GM19452 (cell line): Measurements from ENCODE around the gene CASP8.
"Not testable (repeated sequence)": the region's sequence is repeated elsewhere in the genome, so short reads cannot be mapped to it uniquely, and the experiment has no call there.

Source experiments
- ATAC-seq: cut with Tn5 transposase; IDR thresholded peaks from one replicate; pipeline ENCODE4 v1.9.1; 2021; ENCODE audit not compliant: unreplicated experiment

The CASP8 gene

DNA sequence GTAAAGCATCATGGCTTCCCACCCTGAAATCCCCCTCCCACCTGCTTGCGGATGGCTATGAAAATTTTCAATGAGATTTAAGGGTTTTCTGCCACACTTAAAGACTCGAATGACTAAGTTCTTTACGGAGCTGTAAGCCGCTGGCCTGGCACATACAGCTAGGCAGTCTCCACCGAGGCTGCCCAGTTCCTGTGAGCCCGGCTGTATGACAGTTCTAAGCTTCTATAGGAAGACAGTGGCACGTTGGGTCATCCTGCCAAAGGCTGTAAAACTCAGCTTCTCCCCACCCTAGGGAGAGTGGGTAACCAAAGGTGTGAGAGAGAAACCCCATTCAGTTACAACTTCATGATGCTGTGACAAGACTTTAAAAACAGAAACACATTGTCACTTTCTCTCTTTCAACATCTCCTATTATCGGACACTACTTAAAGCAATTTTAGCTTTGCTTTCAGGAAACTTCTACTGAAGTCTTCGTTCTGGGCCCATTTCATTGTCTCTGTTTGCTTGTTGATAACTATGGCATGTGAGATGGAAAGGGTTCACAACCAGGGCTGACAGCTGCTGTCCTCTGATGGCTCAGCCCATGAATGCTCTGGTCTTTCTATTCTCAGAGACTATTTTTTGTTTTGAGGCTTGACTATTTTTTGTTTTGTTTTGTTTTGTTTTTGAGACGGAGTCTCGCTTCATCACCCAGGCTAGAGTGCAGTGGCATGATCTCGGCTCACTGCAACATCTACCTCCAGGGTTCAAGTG is 7.1 kb downstream of the CASP8 start:
- ATAC-seq = no peak

DNA sequence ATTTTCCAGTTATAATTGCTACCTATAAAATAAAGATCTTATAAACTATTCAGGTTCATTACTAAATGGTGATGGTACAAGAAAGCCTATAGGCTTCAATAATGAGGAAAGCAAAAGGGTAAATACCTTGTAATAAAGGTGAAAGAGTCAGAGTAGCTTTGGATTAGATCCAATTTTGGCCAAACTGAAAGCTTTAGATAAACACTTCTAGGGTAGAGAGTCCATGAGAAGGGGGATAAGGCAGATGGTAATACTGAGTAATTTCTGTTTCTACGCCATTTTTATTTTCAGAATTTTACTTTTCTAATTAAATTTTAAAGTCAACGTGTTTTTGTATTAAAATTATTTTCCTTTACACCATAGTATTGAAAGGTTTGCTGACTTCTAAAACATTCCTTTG is 9.4 kb downstream of the CASP8 start:
- no peak for ATAC-seq

DNA sequence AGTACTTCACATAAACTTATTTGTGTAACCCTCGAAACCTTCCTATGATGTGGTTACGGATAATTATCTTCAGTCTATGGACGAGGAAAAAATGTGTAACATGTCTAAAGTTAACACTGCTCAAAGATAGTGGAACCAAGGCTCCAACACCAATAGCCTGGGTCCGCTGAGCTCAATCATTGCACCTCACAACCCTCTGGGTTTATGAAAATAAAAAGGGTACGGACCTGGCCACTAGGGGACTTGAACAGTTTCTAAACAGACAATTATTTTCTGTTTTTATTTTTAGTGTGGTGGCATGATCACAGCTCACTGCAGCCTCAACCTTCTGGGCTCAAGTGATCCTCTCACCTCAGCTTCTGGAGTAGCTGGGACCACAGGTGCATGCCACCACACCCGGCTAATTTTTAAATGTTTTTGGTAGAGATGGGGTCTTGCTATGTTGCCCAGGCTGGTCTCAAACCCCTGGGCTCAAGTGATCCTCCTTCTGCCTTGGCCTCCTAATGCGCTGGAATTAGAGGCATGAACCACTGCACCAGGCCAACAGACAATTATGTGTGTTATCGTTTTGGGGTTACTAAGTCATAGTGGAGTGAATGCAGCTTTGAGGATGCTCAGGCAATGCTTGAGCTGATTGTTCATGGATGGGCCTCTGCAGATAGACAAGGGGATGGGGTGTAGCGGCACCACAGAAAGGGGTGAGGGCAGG is 10.1 kb downstream of the CASP8 start:
- ATAC-seq = no peak

GRCh38 chr2:201271917-201272316 is 11.6 kb downstream of the CASP8 start:
- no peak for ATAC-seq

- ATAC-seq = no peak
Measured at GRCh38 chr2:201273330-201273983, 13.1 kb downstream of the CASP8 start.

DNA sequence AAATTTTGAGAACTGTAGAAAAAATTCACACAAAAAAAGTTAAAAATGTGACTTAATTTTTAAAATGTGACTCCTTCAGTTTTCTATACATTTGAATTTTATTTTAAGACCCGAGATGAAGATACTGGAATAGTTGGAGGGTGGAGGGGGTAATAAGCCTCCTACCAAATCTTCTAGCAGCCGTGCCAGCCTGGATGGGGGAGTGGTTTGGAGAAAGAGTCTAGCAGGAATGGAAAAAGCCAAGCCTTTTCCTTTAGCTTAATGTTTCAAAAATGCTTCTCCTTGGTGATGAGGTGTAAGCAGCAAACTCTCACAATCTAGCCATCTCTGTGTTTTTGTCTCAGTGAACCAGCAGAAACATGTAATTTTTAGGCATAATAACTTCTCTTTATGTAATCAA is 14.7 kb downstream of the CASP8 start:
- no peak for ATAC-seq

DNA sequence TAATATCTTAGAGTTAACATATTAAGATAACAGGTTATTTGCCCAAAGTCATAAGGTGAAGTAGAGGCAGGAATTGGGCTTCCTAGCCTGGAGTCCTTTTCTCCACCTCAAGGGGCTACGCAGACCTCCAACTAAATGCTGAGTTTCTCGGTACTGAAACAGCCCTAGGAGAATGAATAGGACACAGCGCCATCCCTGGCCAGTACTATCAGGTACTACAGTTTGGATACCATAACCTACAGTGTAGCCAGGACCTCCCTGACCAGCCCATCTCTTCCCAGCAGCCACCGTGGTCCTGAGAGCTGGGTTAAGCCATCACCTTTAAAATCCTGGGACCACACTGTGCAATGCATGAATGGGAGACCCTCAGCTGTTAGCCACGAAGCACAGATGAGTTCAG is 15.7 kb downstream of the CASP8 start:
- ATAC-seq = no peak

DNA sequence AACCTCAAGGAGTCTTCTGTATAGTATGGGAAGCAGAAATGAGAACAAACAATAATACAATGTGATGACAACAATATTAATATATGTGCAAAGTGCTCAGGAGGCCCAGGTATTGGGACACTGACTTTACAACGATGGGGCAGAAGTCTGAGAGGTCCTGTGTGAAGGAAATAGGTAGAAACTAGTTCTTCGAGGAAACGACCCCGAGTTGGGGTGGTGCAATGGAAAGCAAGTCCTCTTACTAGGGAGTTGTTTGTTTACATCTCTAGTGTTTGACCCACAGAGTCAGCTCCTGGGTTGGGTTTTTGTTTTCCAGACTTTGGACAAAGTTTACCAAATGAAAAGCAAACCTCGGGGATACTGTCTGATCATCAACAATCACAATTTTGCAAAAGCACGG is 16.2 kb downstream of the CASP8 start:
- ATAC-seq = no peak

- ATAC-seq = no peak
Measured at GRCh38 chr2:201279079-201279478, 18.7 kb downstream of the CASP8 start.

DNA sequence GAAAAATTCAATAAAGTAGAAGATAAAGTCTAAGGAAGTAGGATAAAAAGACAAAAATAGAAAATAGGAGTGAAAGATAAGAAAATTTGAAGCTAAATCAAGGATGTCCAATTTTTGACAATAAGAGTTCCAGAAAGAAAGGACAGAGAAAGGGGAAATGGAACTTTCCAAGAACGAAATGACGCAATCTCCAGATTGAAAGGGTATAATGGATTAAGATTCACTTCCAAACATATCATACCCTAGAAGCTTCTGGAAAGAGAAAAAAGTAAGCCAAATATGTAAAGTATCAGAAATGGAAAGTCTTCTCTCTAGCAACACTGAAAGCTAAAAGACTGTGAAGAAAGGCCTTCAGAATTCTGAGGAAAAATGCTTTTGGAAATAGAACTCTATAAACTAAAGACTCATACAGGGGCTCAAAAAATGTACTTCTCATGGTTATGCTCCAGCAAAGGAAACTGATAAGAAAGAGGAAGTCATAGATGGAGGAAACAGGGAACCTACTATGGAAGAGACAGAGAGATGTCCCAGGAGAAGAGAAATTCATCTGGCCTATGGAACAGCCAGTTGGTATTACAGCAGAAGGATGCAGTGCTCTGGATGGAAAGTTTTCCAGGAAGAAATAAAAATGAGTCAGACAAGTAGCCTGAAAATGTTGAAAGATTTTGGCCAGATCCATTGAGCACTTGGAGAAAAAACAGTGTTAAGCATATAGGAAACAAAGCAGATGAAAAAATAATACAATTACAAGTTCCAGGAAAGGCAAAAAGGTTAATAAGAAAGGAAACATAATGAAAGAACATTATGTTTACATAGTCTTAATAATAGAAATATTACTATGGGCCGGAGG is 20.1 kb downstream of the CASP8 start:
- ATAC-seq = no peak

DNA sequence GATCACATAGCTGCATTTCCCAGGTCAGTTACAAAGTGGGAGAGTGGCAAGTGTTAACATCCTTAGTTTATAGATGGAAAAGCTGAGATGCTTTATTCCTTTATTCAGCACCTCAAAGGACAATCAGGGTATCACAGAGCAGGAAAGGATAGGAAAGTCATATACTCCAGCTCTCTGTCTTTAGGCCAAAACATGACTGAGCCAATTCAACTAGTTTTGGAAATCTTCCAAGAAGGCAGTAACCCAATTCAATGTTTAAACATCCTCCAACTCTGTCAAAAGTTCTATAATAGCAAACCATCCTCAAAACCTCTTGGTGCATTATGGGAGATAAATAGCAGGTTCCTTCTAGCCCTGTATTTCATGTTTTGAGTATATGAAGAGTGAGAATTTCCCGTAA is 25.2 kb downstream of the CASP8 start:
- ATAC-seq = no peak

- ATAC-seq = not testable (repeated sequence)
Measured at GRCh38 chr2:201290457-201291148, 30.3 kb downstream of the CASP8 start.

DNA sequence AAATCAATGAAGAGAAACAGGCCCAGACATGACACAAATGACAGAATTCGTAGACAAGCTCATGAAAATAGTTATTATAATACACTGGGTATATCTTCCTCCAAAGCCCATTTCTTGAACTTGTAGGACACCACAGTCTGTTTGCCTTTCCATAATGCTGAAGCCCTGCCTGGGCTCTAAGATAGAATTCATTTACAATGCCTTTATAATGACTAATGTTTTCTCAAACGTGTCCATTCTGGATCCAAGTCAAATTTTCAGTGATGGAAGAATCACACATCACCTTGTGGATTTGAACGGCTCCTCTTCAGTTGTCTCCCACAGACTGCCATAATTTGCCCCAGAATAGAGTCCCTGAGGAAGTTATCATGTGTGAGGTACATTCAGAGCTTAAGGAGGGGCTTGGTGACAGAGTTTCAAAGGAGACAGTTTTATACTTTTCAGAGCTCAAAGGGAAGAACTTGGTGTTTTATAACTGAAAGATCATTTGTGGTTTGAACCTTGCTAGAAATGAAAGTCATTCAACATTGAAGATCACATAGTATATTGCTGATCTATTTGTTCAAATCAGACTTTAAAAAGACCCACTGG is 38.2 kb downstream of the CASP8 start:
- ATAC-seq = no peak

DNA sequence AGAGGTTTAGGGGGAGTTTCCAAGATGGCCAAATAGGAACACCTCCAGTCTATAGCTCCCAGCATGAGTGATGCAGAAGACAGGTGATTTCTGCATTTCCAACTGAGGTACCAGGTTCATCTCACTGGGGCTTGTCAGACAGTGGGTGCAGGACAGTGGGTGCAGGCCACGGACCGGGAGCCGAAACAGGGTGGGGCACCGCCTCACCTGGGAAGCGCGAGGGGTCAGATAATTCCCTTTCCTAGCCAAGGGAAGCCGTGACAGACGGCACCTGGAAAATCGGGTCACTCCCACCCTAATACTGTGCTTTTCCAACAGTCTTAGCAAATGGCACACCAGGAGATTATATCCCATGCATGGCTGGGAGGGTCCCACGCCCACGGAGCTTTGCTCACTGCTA is 39.6 kb downstream of the CASP8 start:
- ATAC-seq = not testable (repeated sequence)

DNA sequence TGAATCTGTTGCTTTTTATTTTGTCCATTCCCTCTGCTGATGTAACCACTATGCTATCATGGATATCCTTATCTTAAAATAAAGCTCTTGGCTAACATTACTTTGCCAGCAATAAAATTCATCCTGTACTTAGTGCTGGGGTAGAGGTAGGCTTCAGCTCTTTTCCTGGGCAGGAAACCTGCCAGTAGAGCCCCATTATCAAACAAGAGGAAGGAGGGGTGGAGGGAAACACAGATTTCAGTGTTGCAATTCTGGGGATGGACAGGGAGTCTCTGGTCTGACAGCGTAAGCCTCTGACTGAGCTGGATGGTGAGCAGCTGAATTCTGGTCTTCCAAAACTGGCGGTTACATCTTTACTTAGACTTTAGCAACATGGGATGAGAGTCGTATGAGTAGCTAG is 47.5 kb downstream of the CASP8 start:
- no peak for ATAC-seq

DNA sequence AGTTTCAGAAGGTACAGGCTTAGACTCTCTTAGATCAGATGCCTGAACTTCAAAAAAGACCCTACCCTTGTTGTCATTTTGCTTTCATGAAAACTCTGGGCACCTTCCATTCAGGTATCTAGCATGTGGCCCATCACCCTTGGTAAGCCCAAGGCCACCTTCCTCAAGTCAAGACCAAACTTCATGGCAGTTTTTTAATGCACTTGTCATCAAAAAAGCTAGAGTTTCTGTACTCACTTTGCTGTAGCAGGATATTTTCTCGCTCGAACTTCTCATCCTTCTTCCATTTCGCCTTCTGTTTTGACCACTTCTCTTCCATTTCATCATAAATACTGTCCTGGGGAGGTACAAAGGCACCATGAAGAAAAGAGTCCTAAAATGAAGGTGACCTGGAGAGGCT is 48.6 kb downstream of the CASP8 start:
- ATAC-seq = no peak

DNA sequence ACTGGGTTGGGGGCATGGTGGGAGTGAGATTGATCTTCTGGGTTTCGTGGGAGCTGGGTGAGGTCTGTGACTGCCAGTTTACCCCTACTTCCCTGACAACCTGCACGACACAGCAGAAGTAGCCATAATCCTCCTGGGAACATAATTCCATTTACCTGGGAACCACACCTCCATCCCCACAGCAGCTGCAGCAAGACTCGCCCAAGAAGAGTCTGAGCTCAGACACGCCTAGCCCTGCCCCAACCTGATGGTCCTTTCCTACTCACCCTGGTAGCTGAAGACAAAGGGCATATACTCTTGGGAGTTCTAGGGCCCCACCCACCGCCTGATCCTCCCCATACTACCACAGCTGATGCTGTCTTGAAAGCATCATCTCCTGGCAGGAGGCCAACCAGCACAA is 53.0 kb downstream of the CASP8 start:
- no peak for ATAC-seq

DNA sequence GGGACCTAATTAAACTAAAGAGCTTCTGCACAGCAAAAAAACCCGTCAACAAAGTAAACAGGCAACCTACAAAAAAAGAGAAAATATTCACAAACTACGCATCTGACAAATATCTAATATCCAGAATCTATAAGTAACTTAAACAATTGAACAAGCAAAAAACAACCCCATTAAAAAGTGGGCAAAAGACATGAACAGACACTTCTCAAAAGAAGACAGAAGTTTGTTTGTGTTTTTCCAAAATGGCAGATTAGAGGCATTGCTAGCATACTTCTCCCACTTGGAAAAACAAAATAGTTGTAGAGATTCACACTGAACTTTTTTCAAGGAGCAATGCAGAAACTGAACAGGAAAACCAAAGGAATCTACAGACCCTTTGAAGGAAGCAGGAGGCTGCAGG is 59.2 kb downstream of the CASP8 start:
- ATAC-seq = no peak

DNA sequence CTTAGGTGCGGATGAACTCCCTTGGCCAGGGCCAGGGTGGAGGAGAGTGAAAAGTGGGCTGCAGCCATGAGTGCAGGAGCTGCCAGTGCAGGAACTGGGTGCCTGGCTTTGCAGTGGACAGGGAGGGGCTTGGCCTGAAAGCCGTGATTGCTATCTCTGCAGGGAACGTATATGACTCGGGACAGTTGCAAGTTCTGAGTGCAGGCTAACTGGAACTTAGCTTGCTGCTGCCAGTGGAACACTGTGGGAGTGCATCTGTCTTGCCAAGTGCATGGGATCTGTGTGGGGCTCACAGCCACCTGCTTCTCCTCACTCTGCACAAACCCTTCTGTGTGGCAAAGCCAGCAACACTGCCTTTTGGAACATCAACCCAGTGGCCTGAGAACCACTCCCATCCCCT is 59.9 kb downstream of the CASP8 start:
- no peak for ATAC-seq

DNA sequence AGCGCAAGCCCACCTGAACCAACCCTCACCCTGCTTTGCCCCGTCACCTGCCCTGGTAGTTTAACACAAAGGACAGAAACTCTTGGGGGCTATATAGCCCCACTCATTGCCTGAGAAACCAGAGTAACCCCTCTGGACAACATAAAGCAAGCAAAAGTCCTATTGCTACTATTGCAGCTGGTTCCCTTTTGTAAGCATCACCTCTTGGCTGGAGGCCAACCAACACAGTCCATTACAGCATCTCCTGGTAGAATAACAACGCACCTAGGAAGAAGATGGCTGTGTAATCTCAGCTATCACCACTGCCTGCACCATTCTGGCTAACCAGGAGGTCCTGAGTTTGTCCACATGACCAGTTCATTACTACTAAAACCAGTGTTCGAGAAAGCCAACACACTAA is 60.4 kb downstream of the CASP8 start:
- ATAC-seq = no peak
